PC-9 (cell line): ENCODE results near the gene RNF149. TPM values are rescaled to one million over a fixed set of nuclear protein-coding genes. Genes with fewer than 3 reads are reported as not detected.

Experiments used
- BruUV-seq: library from RNA; stranded (reverse); fragments of 400-500 nt; replicated peaks from 2 replicates; lab custom pipeline; 2021; lab: Mats Ljungman, UMichigan
- CTCF ChIA-PET: fragments of 300-600 bp; sonication (Branson Sonifier 250); formaldehyde crosslinking; loops from one replicate; lab custom pipeline; 2022; ENCODE audit warnings: antibody characterized with exemption; lab: Charles Lee
- POLR2A ChIA-PET: fragments of 300-600 bp; sonication (Branson Sonifier 250); formaldehyde crosslinking; loops from one replicate; lab custom pipeline; 2022; ENCODE audit warnings: antibody characterized with exemption; ENCODE audit not compliant: unreplicated experiment; lab: Charles Lee
- DNase-seq, 2 experiments: peaks; one replicate each; pipeline versions ENCODE4 v3.0.0 to v3.0.0-alpha.2; 2015 to 2022; ENCODE audit warnings: mixed read lengths in 1 of 2
- H2AFZ ChIP-seq: fragments of 200-600 bp; sonication (generic); 2 replicates; pipeline ENCODE4 v1.8.1; 2017; ENCODE audit warnings: antibody characterized with exemption
- H3F3A ChIP-seq: fragments of 200-600 bp; sonication (generic); 2 replicates; pipeline ENCODE4 v1.8.1; 2017; ENCODE audit warnings: antibody characterized with exemption, mild to moderate bottlenecking, low read depth; ENCODE audit not compliant: insufficient read depth
- H3K27ac ChIP-seq: fragments of 200-600 bp; sonication (generic); 2 replicates; pipeline ENCODE4 v1.6.1; 2016; ENCODE audit warnings: mixed run types
- H3K27me3 ChIP-seq: fragments of 200-600 bp; sonication (generic); 2 replicates; pipeline ENCODE4 v1.6.1; 2016; ENCODE audit warnings: low read depth, mixed run types; ENCODE audit not compliant: insufficient read depth
- H3K36me3 ChIP-seq: fragments of 200-600 bp; sonication (generic); 2 replicates; pipeline ENCODE4 v1.6.1; 2016; ENCODE audit warnings: low read depth, mixed run types
- H3K4me1 ChIP-seq: fragments of 200-600 bp; sonication (generic); replicated peaks from 2 replicates; pipeline ENCODE4 v1.6.1; 2016; ENCODE audit warnings: mixed run types; ENCODE audit not compliant: insufficient read depth
- H3K4me2 ChIP-seq: fragments of 200-600 bp; sonication (generic); 2 replicates; pipeline ENCODE4 v1.6.1; 2017; ENCODE audit warnings: mixed run types
- H3K4me3 ChIP-seq: fragments of 200-600 bp; sonication (generic); 2 replicates; pipeline ENCODE4 v1.6.1; 2016; ENCODE audit warnings: mixed run types
- H3K79me2 ChIP-seq: fragments of 200-600 bp; sonication (generic); 2 replicates; pipeline ENCODE4 v1.6.1; 2017; ENCODE audit warnings: low read depth, mixed run types
- H3K9me2 ChIP-seq: fragments of 200-600 bp; sonication (generic); 2 replicates; pipeline ENCODE4 v1.8.1; 2017; ENCODE audit warnings: mild to moderate bottlenecking; ENCODE audit not compliant: insufficient read depth
- H3K9me3 ChIP-seq: fragments of 200-600 bp; sonication (generic); 2 replicates; pipeline ENCODE4 v1.8.1; 2016; ENCODE audit warnings: low read depth; ENCODE audit not compliant: insufficient read depth
- H4K20me1 ChIP-seq: fragments of 200-600 bp; sonication (generic); 2 replicates; pipeline ENCODE4 v1.8.1; 2017; ENCODE audit not compliant: insufficient read depth
- EZH2 ChIP-seq: fragments of 200-600 bp; sonication (generic); IDR thresholded peaks from 2 replicates; pipeline ENCODE4 v1.8.0; 2017; ENCODE audit warnings: antibody characterized with exemption, low read depth
- intact Hi-C: fragments of 100-400 bp; cut with micrococcal nuclease; formaldehyde crosslinking; loops from one replicate; pipeline ENCODE4 v1.10.0; 2022; ENCODE audit not compliant: unreplicated experiment
- total RNA-seq: library from RNA; stranded (reverse); gene quantifications from 2 replicates; pipeline ENCODE4 v1.2.3, GENCODE V29; 2021
- TF ChIP-seq, protein P1 (sequence below): fragments of 200-600 bp; sonication (generic); conservative IDR thresholded peaks from 2 replicates; pipeline ENCODE4 v1.6.1; 2017; ENCODE audit warnings: mixed run types, antibody characterized with exemption, mild to moderate bottlenecking, moderate library complexity

RNF149 gene
- total RNA-seq, 1 experiment from 2014 or later, result 58.6 TPM

DNA sequence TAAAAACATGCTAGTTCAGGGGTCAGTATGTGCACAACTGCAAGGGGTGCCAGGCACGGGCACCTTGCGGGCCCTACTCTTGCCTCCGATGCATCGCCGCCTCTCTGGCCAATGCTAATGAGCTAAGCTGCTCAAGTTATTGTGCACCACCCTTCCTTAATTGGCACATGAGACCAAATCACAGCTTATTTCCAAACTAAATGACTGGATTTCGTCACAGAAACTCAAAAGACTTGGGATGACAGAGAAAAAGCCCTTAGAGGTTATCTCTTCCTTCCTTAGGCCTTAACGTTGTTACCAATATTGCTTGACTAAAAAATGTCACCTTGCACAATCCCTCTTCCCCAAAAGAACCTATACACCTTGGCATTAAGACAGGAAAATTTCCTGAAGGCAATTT is 7.7 kb downstream of the RNF149 start:
- Histone ChIP-seq H4K20me1 (peaks cover 94% of the 10 kb centered on the region), H3K9me3 (no peaks in the 10 kb centered on the region), H3K4me3 (no peak overlapping the region), H3F3A (peaks cover 34% of the 10 kb centered on the region), H3K9me2 (no peaks in the 10 kb centered on the region), H3K4me2 (0 out of 2 replicates have a peak overlapping the region, but pooled peaks have one; percentile 45), H3K79me2 (peaks cover 100% of the 10 kb centered on the region), H3K36me3 (peaks cover 38% of the 10 kb centered on the region), H3K27me3 (no peaks in the 10 kb centered on the region), H2AFZ (no peak overlapping the region), H3K27ac (no peak overlapping the region), H3K4me1 (peaks cover 62% of the 10 kb centered on the region)
- DNase-seq, result no peak
- ChIA-PET CTCF (no interaction called here), POLR2A (no interaction called here)
- no peak for TF ChIP-seq EZH2
- TF ChIP-seq, protein P1, sequence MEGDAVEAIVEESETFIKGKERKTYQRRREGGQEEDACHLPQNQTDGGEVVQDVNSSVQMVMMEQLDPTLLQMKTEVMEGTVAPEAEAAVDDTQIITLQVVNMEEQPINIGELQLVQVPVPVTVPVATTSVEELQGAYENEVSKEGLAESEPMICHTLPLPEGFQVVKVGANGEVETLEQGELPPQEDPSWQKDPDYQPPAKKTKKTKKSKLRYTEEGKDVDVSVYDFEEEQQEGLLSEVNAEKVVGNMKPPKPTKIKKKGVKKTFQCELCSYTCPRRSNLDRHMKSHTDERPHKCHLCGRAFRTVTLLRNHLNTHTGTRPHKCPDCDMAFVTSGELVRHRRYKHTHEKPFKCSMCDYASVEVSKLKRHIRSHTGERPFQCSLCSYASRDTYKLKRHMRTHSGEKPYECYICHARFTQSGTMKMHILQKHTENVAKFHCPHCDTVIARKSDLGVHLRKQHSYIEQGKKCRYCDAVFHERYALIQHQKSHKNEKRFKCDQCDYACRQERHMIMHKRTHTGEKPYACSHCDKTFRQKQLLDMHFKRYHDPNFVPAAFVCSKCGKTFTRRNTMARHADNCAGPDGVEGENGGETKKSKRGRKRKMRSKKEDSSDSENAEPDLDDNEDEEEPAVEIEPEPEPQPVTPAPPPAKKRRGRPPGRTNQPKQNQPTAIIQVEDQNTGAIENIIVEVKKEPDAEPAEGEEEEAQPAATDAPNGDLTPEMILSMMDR, result no peak
- BruUV-seq, result no TSS peak
- intact Hi-C loops, result no loop called here

DNA sequence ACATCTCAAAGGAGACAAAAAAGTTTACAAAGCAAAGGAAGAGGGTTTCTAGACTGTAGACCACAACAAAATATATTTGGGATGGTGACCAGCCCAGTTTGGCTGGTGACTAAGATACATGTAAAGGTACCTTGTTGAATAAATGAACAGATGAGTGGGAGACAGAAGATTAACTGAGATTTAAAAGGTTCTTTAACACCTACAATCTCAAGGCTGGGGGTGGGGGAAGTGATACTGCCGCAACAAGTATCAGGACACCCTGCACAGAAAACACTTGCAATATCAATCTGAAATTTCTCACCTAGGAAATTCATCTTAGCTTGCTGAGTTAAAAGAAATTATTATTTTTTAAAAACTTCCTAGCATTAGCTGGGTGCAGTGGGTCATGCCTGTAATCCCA is 8.3 kb downstream of the RNF149 start:
- ChIA-PET CTCF (no interaction called here), POLR2A (no interaction called here)
- no TSS peak for BruUV-seq
- TF ChIP-seq, protein P1, result no peak
- no peak for TF ChIP-seq EZH2
- H3F3A ChIP-seq, result peaks cover 31% of the 10 kb centered on the region
- H3K4me1 ChIP-seq, result peaks cover 55% of the 10 kb centered on the region
- no peak overlapping the region for H3K4me3 ChIP-seq
- peaks cover 100% of the 10 kb centered on the region for H3K79me2 ChIP-seq
- H3K27me3 ChIP-seq, result no peaks in the 10 kb centered on the region
- 0 out of 2 replicates have a peak overlapping the region, but pooled peaks have one; percentile 2 for H3K4me2 ChIP-seq
- intact Hi-C loops, result no loop called here
- H4K20me1 ChIP-seq, result peaks cover 94% of the 10 kb centered on the region
- H3K9me2 ChIP-seq, result no peaks in the 10 kb centered on the region
- DNase-seq, result no peak
- H3K36me3 ChIP-seq, result peaks cover 40% of the 10 kb centered on the region
- H2AFZ ChIP-seq, result no peak overlapping the region
- H3K27ac ChIP-seq, result 0 out of 2 replicates have a peak overlapping the region, but pooled peaks have one; percentile 36
- H3K9me3 ChIP-seq, result no peaks in the 10 kb centered on the region

- no peak for DNase-seq
- Histone ChIP-seq H3K27ac (peak overlapping the region; percentile 36; the same call in 1 of the 2 replicates), H3K27me3 (no peaks in the 10 kb centered on the region), H4K20me1 (peaks cover 94% of the 10 kb centered on the region), H3K79me2 (peaks cover 100% of the 10 kb centered on the region), H3K4me3 (no peak overlapping the region), H3K9me2 (no peaks in the 10 kb centered on the region), H2AFZ (no peak overlapping the region), H3F3A (peaks cover 31% of the 10 kb centered on the region), H3K9me3 (no peaks in the 10 kb centered on the region), H3K4me2 (0 out of 2 replicates have a peak overlapping the region, but pooled peaks have one; percentile 2), H3K36me3 (peaks cover 44% of the 10 kb centered on the region), H3K4me1 (peaks cover 49% of the 10 kb centered on the region)
- CTCF ChIA-PET, result no interaction called here
- TF ChIP-seq, protein P1, result no peak
- no peak for TF ChIP-seq EZH2
- POLR2A ChIA-PET, result interaction anchor here (0.7 kb wide), 1 partner anchor 111 kb away, joined by 3 read pairs; no protein-coding TSS in a partner anchor
- intact Hi-C loops, result no loop called here
- BruUV-seq, result no TSS peak
These were observed 8.9 kb downstream of the RNF149 start for GRCh38 chr2:101299604-101300003.
